ENCODE measurements around the gene HSPB9. TPM values are rescaled to one million over a fixed set of nuclear protein-coding genes. Genes with fewer than 3 reads are reported as not detected.

The HSPB9 gene
- total RNA-seq, 5 donors from 2014 or later (not counting 1 experiment from before 2014, with no cell fraction given), result 0.13 to 0.18 TPM; not detected in 3

DNA sequence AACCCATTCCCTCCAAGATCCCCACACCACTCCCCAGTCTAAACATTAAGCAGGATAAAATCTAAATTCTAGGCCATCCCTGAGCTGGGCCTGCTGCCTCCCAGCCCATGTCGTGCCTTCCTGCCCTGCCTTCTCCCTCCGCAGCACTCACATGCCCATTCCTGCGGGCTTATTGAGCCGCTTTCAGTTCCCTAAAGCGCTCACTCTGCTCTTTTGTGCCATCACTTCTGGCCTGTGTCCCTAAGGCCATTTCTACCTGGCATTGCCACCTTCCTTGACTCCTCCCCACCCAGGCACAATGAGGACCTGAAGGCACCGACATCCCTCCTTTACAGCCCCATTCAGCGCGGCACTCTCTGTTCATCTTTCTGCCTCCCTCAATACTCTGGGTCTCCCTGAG lies 45.2 kb downstream of the HSPB9 start:
- Mint-ChIP-seq H3K27ac (no peak overlapping the region), H3K4me1 (peaks cover 0 to 17% (median 0%) of the 10 kb centered on the region in 3 donors), H3K27me3 (no peaks in the 10 kb centered on the region), H3K9me3 (no peaks in the 10 kb centered on the region), H3K36me3 (no peaks in the 10 kb centered on the region), H3K4me3 (no peak overlapping the region)
- no peak for ATAC-seq (replicated peaks in 1 of 4)
- H3K36me3 ChIP-seq (ENCODE audit: control insufficient read depth in 2 of 2, extremely low read depth in 1 of 2, insufficient read depth in 1 of 2, low read length in 1 of 2), result no peaks in the 10 kb centered on the region
- no peaks in the 10 kb centered on the region for H3K4me1 ChIP-seq (ENCODE audit: control insufficient read depth in 1 of 2, extremely low read depth in 1 of 2, insufficient read depth in 2 of 2, low read length in 2 of 2)
- 94% methylated on average over 7 of the region's 8 CpGs for WGBS (ENCODE audit: insufficient coverage)
- ChIA-PET POLR2A (no interaction called here), CTCF (no interaction called here)
- peaks cover 0 to 3% of the 10 kb centered on the region in 2 experiments for H3K27me3 ChIP-seq (replicated peaks in 1 of 2; ENCODE audit: control insufficient read depth in 2 of 2, extremely low read depth in 1 of 2, insufficient read depth in 2 of 2, low read length in 1 of 2)
- no peak overlapping the region for H3K27ac ChIP-seq (ENCODE audit: low read length)
- DNase-seq, result no peak
- no peak overlapping the region for H3K4me3 ChIP-seq (ENCODE audit: control insufficient read depth in 1 of 2, extremely low read depth in 1 of 2, low read length in 1 of 2)
- no peaks in the 10 kb centered on the region for H3K9me3 ChIP-seq

DNA sequence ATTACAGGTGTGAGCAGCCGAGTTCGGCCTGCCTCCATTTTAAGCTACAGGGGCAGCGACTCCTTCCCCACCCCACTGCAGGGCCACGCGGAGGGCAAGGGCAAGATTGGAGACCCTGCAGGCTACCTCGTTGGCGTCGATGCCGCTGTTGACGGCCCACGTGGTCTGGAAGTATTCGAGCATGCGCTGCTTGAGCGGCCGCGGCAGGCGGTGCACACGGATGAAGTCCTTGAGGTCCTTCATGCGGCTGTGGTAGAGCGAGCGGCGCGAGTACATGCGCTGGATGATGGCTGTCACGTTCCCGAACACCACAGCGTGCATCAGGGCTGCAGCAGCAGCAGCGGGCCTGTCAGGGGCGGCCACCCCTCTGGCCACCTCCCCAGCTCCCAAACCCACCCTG lies 46.7 kb downstream of the HSPB9 start:
- no peak overlapping the region for H3K4me3 ChIP-seq (ENCODE audit: control insufficient read depth in 1 of 2, extremely low read depth in 1 of 2, low read length in 1 of 2)
- H3K36me3 ChIP-seq (ENCODE audit: control insufficient read depth in 2 of 2, extremely low read depth in 1 of 2, insufficient read depth in 1 of 2, low read length in 1 of 2), result no peaks in the 10 kb centered on the region
- POLR2A ChIA-PET, result no interaction called here
- 96% methylated on average over 24 of the region's 29 CpGs for WGBS (ENCODE audit: insufficient coverage)
- H3K4me1 ChIP-seq (ENCODE audit: control insufficient read depth in 1 of 2, extremely low read depth in 1 of 2, insufficient read depth in 2 of 2, low read length in 2 of 2), result no peaks in the 10 kb centered on the region
- H3K27me3 Mint-ChIP-seq, result no peaks in the 10 kb centered on the region
- no peak overlapping the region for H3K27ac ChIP-seq (ENCODE audit: low read length)
- CTCF ChIA-PET, result no interaction called here
- DNase-seq, result no peak
- H3K27me3 ChIP-seq (replicated peaks in 1 of 2; ENCODE audit: control insufficient read depth in 2 of 2, extremely low read depth in 1 of 2, insufficient read depth in 2 of 2, low read length in 1 of 2), result peaks cover 0 to 3% of the 10 kb centered on the region in 2 experiments
- H3K4me1 Mint-ChIP-seq, result peaks cover 0 to 12% (median 0%) of the 10 kb centered on the region in 3 donors
- H3K9me3 ChIP-seq, result no peaks in the 10 kb centered on the region
- H3K27ac Mint-ChIP-seq, result no peak overlapping the region
- no peaks in the 10 kb centered on the region for H3K36me3 Mint-ChIP-seq
- no peak for ATAC-seq (replicated peaks in 1 of 4)
- no peak overlapping the region for H3K4me3 Mint-ChIP-seq
- no peaks in the 10 kb centered on the region for H3K9me3 Mint-ChIP-seq

DNA sequence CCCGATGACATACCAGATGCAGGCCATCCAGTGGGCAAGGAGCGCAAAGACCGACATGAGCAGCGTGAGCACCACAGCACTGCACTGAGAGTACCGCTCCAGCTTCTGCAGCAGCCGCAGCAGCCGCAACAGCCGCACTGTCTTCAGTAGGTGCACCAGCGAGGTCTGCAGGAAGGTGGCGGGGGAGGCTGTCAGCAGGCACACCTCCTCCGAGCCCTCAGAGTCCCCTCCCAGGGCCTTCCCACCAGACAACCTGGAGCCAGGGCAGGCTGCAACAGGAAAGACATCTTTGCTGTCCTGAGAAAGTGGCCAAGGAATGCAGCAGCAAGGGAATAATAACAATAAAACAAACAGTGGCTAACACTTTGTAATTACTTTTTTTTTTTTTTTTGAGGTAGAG lies 49.2 kb downstream of the HSPB9 start:
- H3K27me3 Mint-ChIP-seq, result no peaks in the 10 kb centered on the region
- ChIA-PET CTCF (interaction anchor here (0.6 to 0.7 kb wide), 3 partner anchors 138 to 1414 kb away, joined by 3 to 5 read pairs (median 4); partner anchors contain the start of gene ACLY (in 1 of the 2)), POLR2A (interaction anchor here in 1 of 2 donors (0.5 kb wide), 2 partner anchors 30 to 98 kb away, joined by 4 to 6 read pairs; no protein-coding TSS in a partner anchor)
- no peak overlapping the region for H3K27ac Mint-ChIP-seq
- 86% methylated on average over 11 of the region's 11 CpGs for WGBS (ENCODE audit: insufficient coverage)
- peaks cover 0 to 9% of the 10 kb centered on the region in 2 experiments for H3K27me3 ChIP-seq (replicated peaks in 1 of 2; ENCODE audit: control insufficient read depth in 2 of 2, extremely low read depth in 1 of 2, insufficient read depth in 2 of 2, low read length in 1 of 2)
- no peak overlapping the region for H3K27ac ChIP-seq (ENCODE audit: low read length)
- no peak overlapping the region for H3K4me3 Mint-ChIP-seq
- DNase-seq (no peak), ATAC-seq (replicated peaks in 1 of 4) (no peak)
- no peaks in the 10 kb centered on the region for H3K36me3 ChIP-seq (ENCODE audit: control insufficient read depth in 2 of 2, extremely low read depth in 1 of 2, insufficient read depth in 1 of 2, low read length in 1 of 2)
- H3K36me3 Mint-ChIP-seq, result no peaks in the 10 kb centered on the region
- H3K9me3 Mint-ChIP-seq, result no peaks in the 10 kb centered on the region
- no peaks in the 10 kb centered on the region for H3K9me3 ChIP-seq
- H3K4me1 Mint-ChIP-seq, result peaks cover 0 to 12% (median 0%) of the 10 kb centered on the region in 3 donors
- H3K4me1 ChIP-seq (ENCODE audit: control insufficient read depth in 1 of 2, extremely low read depth in 1 of 2, insufficient read depth in 2 of 2, low read length in 2 of 2), result no peaks in the 10 kb centered on the region
- no peak overlapping the region for H3K4me3 ChIP-seq (ENCODE audit: control insufficient read depth in 1 of 2, extremely low read depth in 1 of 2, low read length in 1 of 2)

Other genes with a start within 250 kb of the HSPB9 start
- gene ACLY, start 203.9 kb upstream of the HSPB9 start, total RNA-seq, result 100 to 1,000 TPM in 1 of 5 donors, 10 to 100 TPM in 4; 69.1 to 101 (median 96.3) TPM
- 1 to 10 TPM in 1 of 5 donors, under 1 TPM in 3, not detected in 1; 0.22 to 2.0 (median 0.39) TPM for gene ODAD4, start 192.2 kb upstream of the HSPB9 start, total RNA-seq
- 10 to 100 TPM; 24.4 to 36.2 (median 34.3) TPM for gene CNP, start 156.0 kb upstream of the HSPB9 start, total RNA-seq
- 100 to 1,000 TPM; 107 to 129 (median 112) TPM for gene DNAJC7, start 105.4 kb upstream of the HSPB9 start, total RNA-seq
- 10 to 100 TPM; 11.0 to 19.6 (median 18.4) TPM for gene NKIRAS2, start 102.7 kb upstream of the HSPB9 start, total RNA-seq
- 1 to 10 TPM in 1 of 5 donors, under 1 TPM in 4; 0.35 to 1.1 (median 0.89) TPM for gene C17orf113, start 72.2 kb upstream of the HSPB9 start, total RNA-seq
- gene ZNF385C, start 24.3 kb upstream of the HSPB9 start, total RNA-seq, result 1 to 10 TPM in 1 of 5 donors, under 1 TPM in 4; 0.16 to 1.0 (median 0.46) TPM
- 10 to 100 TPM; 38.2 to 63.0 (median 41.7) TPM for gene DHX58, start 10.1 kb upstream of the HSPB9 start, total RNA-seq
- 10 to 100 TPM; 41.1 to 75.5 (median 61.1) TPM for gene KAT2A, start 1.4 kb upstream of the HSPB9 start, total RNA-seq
- gene RAB5C, start 32.2 kb downstream of the HSPB9 start, total RNA-seq, result 10 to 100 TPM; 72.3 to 85.9 (median 79.3) TPM
- under 1 TPM in 4 of 5 donors, not detected in 1; 0.06 to 0.35 (median 0.20) TPM for gene KCNH4, start 58.3 kb downstream of the HSPB9 start, total RNA-seq
- not detected for gene HCRT, start 62.6 kb downstream of the HSPB9 start, total RNA-seq
- gene GHDC, start 71.7 kb downstream of the HSPB9 start, total RNA-seq, result 10 to 100 TPM; 15.8 to 26.2 (median 22.5) TPM
- gene STAT5B, start 153.6 kb downstream of the HSPB9 start, total RNA-seq, result 100 to 1,000 TPM; 178 to 205 (median 186) TPM
- gene STAT5A, start 165.7 kb downstream of the HSPB9 start, total RNA-seq, result 100 to 1,000 TPM; 141 to 160 (median 147) TPM